GM12878 (cell line): ENCODE measurements around the gene NAA15. TPM values are rescaled to one million over a fixed set of nuclear protein-coding genes. Genes with fewer than 3 reads are reported as not detected.

Experiments used
- BHLHE40 ChIP-seq, 2 experiments: fragments of 450-650 bp in 1 of 2; IDR thresholded peaks; 2 replicates each; pipeline ENCODE4 v1.6.1; 2011 to 2017; ENCODE audit warnings: low read depth in 2 of 2, borderline replicate concordance in 1 of 2, improper control_type of control experiment in 1 of 2, low read length in 1 of 2, mild to moderate bottlenecking in 1 of 2
- CBX5 ChIP-seq: sonication (generic); IDR thresholded peaks from 2 replicates; pipeline ENCODE4 v1.6.1; 2016; ENCODE audit warnings: low read depth, moderate library complexity, mild to moderate bottlenecking, inconsistent platforms
- CEBPB ChIP-seq, 2 experiments: fragments of 150-350 bp in 1 of 2; IDR thresholded peaks; 2 replicates each; pipeline ENCODE4 v1.6.1; 2012 to 2014; ENCODE audit warnings: low read depth in 2 of 2, low read length in 2 of 2, borderline replicate concordance in 1 of 2, inconsistent platforms in 1 of 2
- CHD2 ChIP-seq: IDR thresholded peaks from 2 replicates; pipeline ENCODE4 v1.6.1; 2011; ENCODE audit warnings: low read depth, low read length, improper control_type of control experiment, borderline replicate concordance
- FOXM1 ChIP-seq: IDR thresholded peaks from 2 replicates; pipeline ENCODE4 v1.6.1; 2012; ENCODE audit warnings: low read depth, mild to moderate bottlenecking, inconsistent platforms, low read length, moderate library complexity
- HDAC6 ChIP-seq: fragments of 200-600 bp; sonication (generic); IDR thresholded peaks from one replicate; pipeline ENCODE4 v1.8.0; 2017; ENCODE audit warnings: antibody characterized with exemption; ENCODE audit not compliant: unreplicated experiment
- MEF2B ChIP-seq: fragments of 450-650 bp; IDR thresholded peaks from 2 replicates; pipeline ENCODE4 v1.6.1; 2018; ENCODE audit warnings: mild to moderate bottlenecking, moderate library complexity; ENCODE audit not compliant: partially characterized antibody, poor library complexity, severe bottlenecking
- MTA2 ChIP-seq: fragments of 450-650 bp; IDR thresholded peaks from 2 replicates; pipeline ENCODE4 v1.6.1; 2016; ENCODE audit warnings: low read depth, mild to moderate bottlenecking, moderate library complexity
- NFYB ChIP-seq: IDR thresholded peaks from 2 replicates; pipeline ENCODE4 v1.6.1; 2011; ENCODE audit warnings: low read depth, mild to moderate bottlenecking, low read length, improper control_type of control experiment, moderate library complexity; ENCODE audit not compliant: insufficient read depth
- NR2F1 ChIP-seq: fragments of 450-650 bp; conservative IDR thresholded peaks from 2 replicates; pipeline ENCODE4 v1.6.1; 2017; ENCODE audit warnings: mild to moderate bottlenecking
- POLR2AphosphoS2 ChIP-seq: IDR thresholded peaks from 2 replicates; pipeline ENCODE4 v1.6.1; 2011; ENCODE audit warnings: low read depth, mild to moderate bottlenecking, low read length, improper control_type of control experiment, moderate library complexity
- RBBP5 ChIP-seq: fragments of 200-600 bp; sonication (generic); conservative IDR thresholded peaks from 2 replicates; pipeline ENCODE4 v1.6.1; 2016
- RCOR1 ChIP-seq: conservative IDR thresholded peaks from 2 replicates; pipeline ENCODE4 v1.6.1; 2012; ENCODE audit warnings: low read depth, low read length, improper control_type of control experiment
- SIN3A ChIP-seq: IDR thresholded peaks from 2 replicates; pipeline ENCODE4 v1.6.1; 2012; ENCODE audit warnings: low read depth, low read length, improper control_type of control experiment
- SREBF2 ChIP-seq: IDR thresholded peaks from 2 replicates; pipeline ENCODE4 v1.6.1; 2012; ENCODE audit warnings: mild to moderate bottlenecking, low read length
- ZSCAN29 ChIP-seq: fragments of 450-650 bp; IDR thresholded peaks from 2 replicates; pipeline ENCODE4 v1.6.1; 2017; ENCODE audit warnings: mild to moderate bottlenecking, moderate library complexity
- polyA plus RNA-seq, 11 experiments: library from polyadenylated mRNA; depleted of rRNA in 4 of 11; unstranded in 6 of 11; stranded (reverse) in 5 of 11; fragments of >200 nt; fragmentation: Nextera tagmentation in 4 of 11; fragmentation: Illumina TruSeq in 1 of 11; extraction: Ambion mirVana in 4 of 11; extraction: Trizol in 1 of 11; gene quantifications; 1 replicate in 1 of 11; 2 replicates in 10 of 11; pipeline versions ENCODE4 v1.2.1 to v1.2.3, GENCODE V29; 2011 to 2016; ENCODE audit warnings: inconsistent platforms in 2 of 11, missing spikeins in 2 of 11, low read depth in 1 of 11
- total RNA-seq, 4 experiments: library from RNA; depleted of rRNA in 3 of 4; stranded (reverse); fragments of >200 nt in 3 of 4; fragmentation: Illumina TruSeq in 1 of 4; extraction: Trizol in 1 of 4; gene quantifications; 2 replicates each; pipeline versions ENCODE4 v1.2.1 to v1.2.3, GENCODE V29; 2013 to 2021
- TF ChIP-seq, protein P1 (sequence below): IDR thresholded peaks from 2 replicates; pipeline ENCODE4 v1.6.1; 2011; ENCODE audit warnings: mild to moderate bottlenecking, low read depth, low read length, moderate library complexity; ENCODE audit not compliant: insufficient replicate concordance
- TF ChIP-seq, protein P2 (sequence below): IDR thresholded peaks from 2 replicates; pipeline ENCODE4 v1.6.1; 2011; ENCODE audit warnings: borderline replicate concordance, low read depth, mild to moderate bottlenecking, moderate library complexity, low read length; ENCODE audit not compliant: insufficient read depth, poor library complexity, severe bottlenecking
- TF ChIP-seq, protein P3 (sequence below): fragments of 450-650 bp; IDR thresholded peaks from 2 replicates; pipeline ENCODE4 v1.6.1; 2016; ENCODE audit warnings: mild to moderate bottlenecking, moderate library complexity, borderline replicate concordance
- TF ChIP-seq, protein P4 (sequence below): fragments of 450-650 bp; IDR thresholded peaks from 2 replicates; pipeline ENCODE4 v1.6.1; 2017; ENCODE audit warnings: mild to moderate bottlenecking, low read depth, inconsistent platforms; ENCODE audit not compliant: poor library complexity, severe bottlenecking

Gene NAA15
- total and polyA plus RNA-seq, 10 of the 15 experiments (the other 5 are each of a cell fraction or from before 2014, with no cell fraction given) = 24.3 to 93.1 (median 51.9) TPM

DNA sequence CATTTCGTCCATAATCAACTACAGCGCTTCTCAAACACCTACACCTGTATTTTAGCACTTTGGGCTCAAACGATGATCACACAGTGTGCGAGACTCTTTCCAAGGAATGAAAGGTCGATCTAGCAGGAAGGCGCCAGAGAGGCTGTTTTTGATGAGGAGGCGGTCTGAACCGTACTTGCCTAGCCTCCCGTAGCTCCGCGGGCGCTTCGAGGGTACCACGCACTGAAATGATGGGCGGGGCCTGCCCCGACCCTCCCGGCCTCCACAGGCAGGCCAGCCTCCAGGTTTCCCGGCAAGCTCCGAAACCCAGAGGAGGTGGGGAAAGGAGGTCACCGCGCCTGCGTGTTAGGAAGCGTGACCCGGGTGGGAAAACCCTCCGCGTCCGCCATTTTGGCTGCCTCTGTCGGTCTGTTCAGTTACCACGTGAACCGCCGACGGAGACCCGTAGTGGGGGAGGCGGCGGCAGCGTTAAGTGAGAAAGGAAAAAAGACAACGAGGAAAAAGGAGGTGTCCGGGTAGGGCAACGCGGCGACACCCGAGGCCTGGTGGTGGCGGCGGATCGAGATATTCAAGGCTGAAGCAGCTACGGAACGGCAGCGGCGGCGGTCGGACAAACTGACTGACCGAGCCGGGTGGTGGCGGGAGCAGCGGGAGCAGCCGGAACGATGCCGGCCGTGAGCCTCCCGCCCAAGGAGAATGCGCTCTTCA is at the start of gene NAA15 (continued):
- no peak for TF ChIP-seq NFYB
- no peak for TF ChIP-seq HDAC6
- peak; percentile 80; the same call in 1 of the 2 replicates for TF ChIP-seq RCOR1
- TF ChIP-seq ZSCAN29 = no peak
- TF ChIP-seq, protein P1, sequence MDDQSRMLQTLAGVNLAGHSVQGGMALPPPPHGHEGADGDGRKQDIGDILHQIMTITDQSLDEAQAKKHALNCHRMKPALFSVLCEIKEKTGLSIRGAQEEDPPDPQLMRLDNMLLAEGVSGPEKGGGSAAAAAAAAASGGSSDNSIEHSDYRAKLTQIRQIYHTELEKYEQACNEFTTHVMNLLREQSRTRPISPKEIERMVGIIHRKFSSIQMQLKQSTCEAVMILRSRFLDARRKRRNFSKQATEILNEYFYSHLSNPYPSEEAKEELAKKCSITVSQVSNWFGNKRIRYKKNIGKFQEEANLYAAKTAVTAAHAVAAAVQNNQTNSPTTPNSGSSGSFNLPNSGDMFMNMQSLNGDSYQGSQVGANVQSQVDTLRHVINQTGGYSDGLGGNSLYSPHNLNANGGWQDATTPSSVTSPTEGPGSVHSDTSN = no peak
- peak; percentile 63 for TF ChIP-seq MTA2
- TF ChIP-seq RBBP5 = no peak
- TF ChIP-seq, protein P2, sequence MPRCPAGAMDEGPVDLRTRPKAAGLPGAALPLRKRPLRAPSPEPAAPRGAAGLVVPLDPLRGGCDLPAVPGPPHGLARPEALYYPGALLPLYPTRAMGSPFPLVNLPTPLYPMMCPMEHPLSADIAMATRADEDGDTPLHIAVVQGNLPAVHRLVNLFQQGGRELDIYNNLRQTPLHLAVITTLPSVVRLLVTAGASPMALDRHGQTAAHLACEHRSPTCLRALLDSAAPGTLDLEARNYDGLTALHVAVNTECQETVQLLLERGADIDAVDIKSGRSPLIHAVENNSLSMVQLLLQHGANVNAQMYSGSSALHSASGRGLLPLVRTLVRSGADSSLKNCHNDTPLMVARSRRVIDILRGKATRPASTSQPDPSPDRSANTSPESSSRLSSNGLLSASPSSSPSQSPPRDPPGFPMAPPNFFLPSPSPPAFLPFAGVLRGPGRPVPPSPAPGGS = no peak
- peak; percentile 46 to 56; a peak in 2 of 4 replicates for TF ChIP-seq BHLHE40 (IDR thresholded peaks at IDR 0.05; ENCODE audit: borderline replicate concordance in 1 of 2, low read depth in 2 of 2, low read length in 1 of 2)
- TF ChIP-seq MEF2B = peak; percentile 29
- TF ChIP-seq FOXM1 = no peak; the same call in 1 of the 2 replicates
- TF ChIP-seq NR2F1 = no peak; the same call in 1 of the 2 replicates
- peak; percentile 45; the same call in 1 of the 2 replicates for TF ChIP-seq CBX5
- TF ChIP-seq, protein P3, sequence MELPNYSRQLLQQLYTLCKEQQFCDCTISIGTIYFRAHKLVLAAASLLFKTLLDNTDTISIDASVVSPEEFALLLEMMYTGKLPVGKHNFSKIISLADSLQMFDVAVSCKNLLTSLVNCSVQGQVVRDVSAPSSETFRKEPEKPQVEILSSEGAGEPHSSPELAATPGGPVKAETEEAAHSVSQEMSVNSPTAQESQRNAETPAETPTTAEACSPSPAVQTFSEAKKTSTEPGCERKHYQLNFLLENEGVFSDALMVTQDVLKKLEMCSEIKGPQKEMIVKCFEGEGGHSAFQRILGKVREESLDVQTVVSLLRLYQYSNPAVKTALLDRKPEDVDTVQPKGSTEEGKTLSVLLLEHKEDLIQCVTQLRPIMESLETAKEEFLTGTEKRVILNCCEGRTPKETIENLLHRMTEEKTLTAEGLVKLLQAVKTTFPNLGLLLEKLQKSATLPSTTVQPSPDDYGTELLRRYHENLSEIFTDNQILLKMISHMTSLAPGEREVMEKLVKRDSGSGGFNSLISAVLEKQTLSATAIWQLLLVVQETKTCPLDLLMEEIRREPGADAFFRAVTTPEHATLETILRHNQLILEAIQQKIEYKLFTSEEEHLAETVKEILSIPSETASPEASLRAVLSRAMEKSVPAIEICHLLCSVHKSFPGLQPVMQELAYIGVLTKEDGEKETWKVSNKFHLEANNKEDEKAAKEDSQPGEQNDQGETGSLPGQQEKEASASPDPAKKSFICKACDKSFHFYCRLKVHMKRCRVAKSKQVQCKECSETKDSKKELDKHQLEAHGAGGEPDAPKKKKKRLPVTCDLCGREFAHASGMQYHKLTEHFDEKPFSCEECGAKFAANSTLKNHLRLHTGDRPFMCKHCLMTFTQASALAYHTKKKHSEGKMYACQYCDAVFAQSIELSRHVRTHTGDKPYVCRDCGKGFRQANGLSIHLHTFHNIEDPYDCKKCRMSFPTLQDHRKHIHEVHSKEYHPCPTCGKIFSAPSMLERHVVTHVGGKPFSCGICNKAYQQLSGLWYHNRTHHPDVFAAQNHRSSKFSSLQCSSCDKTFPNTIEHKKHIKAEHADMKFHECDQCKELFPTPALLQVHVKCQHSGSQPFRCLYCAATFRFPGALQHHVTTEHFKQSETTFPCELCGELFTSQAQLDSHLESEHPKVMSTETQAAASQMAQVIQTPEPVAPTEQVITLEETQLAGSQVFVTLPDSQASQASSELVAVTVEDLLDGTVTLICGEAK = peak; percentile 71; the same call in 1 of the 2 replicates
- peak; percentile 75; the same call in 1 of the 2 replicates for TF ChIP-seq SIN3A
- no peak for TF ChIP-seq CEBPB (IDR thresholded peaks at IDR 0.05; ENCODE audit: borderline replicate concordance in 1 of 2, low read depth in 2 of 2, low read length in 2 of 2)
- TF ChIP-seq POLR2AphosphoS2 = peak; percentile 63; the same call in 1 of the 2 replicates
- peak; percentile 82 for TF ChIP-seq CHD2
- TF ChIP-seq, protein P4, sequence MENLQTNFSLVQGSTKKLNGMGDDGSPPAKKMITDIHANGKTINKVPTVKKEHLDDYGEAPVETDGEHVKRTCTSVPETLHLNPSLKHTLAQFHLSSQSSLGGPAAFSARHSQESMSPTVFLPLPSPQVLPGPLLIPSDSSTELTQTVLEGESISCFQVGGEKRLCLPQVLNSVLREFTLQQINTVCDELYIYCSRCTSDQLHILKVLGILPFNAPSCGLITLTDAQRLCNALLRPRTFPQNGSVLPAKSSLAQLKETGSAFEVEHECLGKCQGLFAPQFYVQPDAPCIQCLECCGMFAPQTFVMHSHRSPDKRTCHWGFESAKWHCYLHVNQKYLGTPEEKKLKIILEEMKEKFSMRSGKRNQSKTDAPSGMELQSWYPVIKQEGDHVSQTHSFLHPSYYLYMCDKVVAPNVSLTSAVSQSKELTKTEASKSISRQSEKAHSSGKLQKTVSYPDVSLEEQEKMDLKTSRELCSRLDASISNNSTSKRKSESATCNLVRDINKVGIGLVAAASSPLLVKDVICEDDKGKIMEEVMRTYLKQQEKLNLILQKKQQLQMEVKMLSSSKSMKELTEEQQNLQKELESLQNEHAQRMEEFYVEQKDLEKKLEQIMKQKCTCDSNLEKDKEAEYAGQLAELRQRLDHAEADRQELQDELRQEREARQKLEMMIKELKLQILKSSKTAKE = no peak
- no peak for TF ChIP-seq SREBF2
